Muscle of leg (tissue), 11 donors: Measurements from ENCODE around the gene RAI14. TPM values are rescaled to one million over a fixed set of nuclear protein-coding genes. Genes with fewer than 3 reads are reported as not detected.

Experiments used
- DNase-seq: peaks from one replicate; pipeline ENCODE4 v3.0.0; 2013
- H3K27ac ChIP-seq: one replicate; pipeline ENCODE4 v1.5.1; 2013; ENCODE audit warnings: mild to moderate bottlenecking, low read length, control low read depth
- H3K27me3 ChIP-seq: one replicate; pipeline ENCODE4 v1.6.1; 2013; ENCODE audit warnings: low read length; ENCODE audit not compliant: control insufficient read depth, insufficient read depth
- H3K36me3 ChIP-seq: one replicate; pipeline ENCODE4 v1.6.1; 2013; ENCODE audit warnings: low read length; ENCODE audit not compliant: control insufficient read depth, insufficient read depth
- H3K4me1 ChIP-seq: one replicate; pipeline ENCODE4 v1.6.1; 2013; ENCODE audit warnings: low read length; ENCODE audit not compliant: control insufficient read depth, insufficient read depth
- H3K4me3 ChIP-seq: one replicate; pipeline ENCODE4 v1.5.1; 2013; ENCODE audit warnings: low read length, control low read depth
- H3K9me3 ChIP-seq: replicated peaks from 2 replicates; pipeline ENCODE4 v1.6.1; 2013; ENCODE audit warnings: low read depth, low read length; ENCODE audit not compliant: control insufficient read depth
- WGBS: methylation state at CpG from one replicate; pipeline ENCODE4 v1.1.5; 2013; ENCODE audit warnings: missing lambda C conversion rate; ENCODE audit not compliant: insufficient coverage; 5-methylcytosine and 5-hydroxymethylcytosine counted together
- polyA plus RNA-seq, 8 donors: library from polyadenylated mRNA; unstranded; fragments of 120-200 nt; gene quantifications; one replicate each; pipeline versions ENCODE4 v1.2.1 to v1.2.3, GENCODE V29; 2013; ENCODE audit warnings: inconsistent platforms in 1 of 8, low replicate concordance in 1 of 8; ENCODE audit not compliant: insufficient read length in 8 of 8, insufficient read depth in 1 of 8
- total RNA-seq: library from RNA; stranded (reverse); fragments of 120-200 nt; gene quantifications from one replicate; pipeline ENCODE4 v1.2.4, GENCODE V29; 2013

The RAI14 gene
- total and polyA plus RNA-seq, 9 donors = 15.7 to 40.4 (median 24.3) TPM

- Histone ChIP-seq H3K27ac (no peak overlapping the region), H3K4me1 (peaks cover 13% of the 10 kb centered on the region), H3K27me3 (no peaks in the 10 kb centered on the region), H3K4me3 (no peak overlapping the region), H3K36me3 (no peaks in the 10 kb centered on the region), H3K9me3 (no peaks in the 10 kb centered on the region)
- DNase-seq = peak; percentile 83
- WGBS = no CpG with 5 or more reads among the region's 7 CpGs
Measured at GRCh38 chr5:34686762-34687268, 30.7 kb downstream of the RAI14 start.

GRCh38 chr5:34687269-34688011 is 31.3 kb downstream of the RAI14 start:
- H3K36me3 ChIP-seq = no peaks in the 10 kb centered on the region
- no peak overlapping the region for H3K4me3 ChIP-seq
- WGBS = no CpG with 5 or more reads among the region's 10 CpGs
- no peaks in the 10 kb centered on the region for H3K27me3 ChIP-seq
- H3K27ac ChIP-seq = no peak overlapping the region
- no peak for DNase-seq
- H3K4me1 ChIP-seq = peaks cover 13% of the 10 kb centered on the region
- no peaks in the 10 kb centered on the region for H3K9me3 ChIP-seq

GRCh38 chr5:34688015-34688810 is 32.1 kb downstream of the RAI14 start:
- 82% methylated on average over 2 of the region's 7 CpGs for WGBS
- H3K9me3 ChIP-seq = no peaks in the 10 kb centered on the region
- H3K4me1 ChIP-seq = peaks cover 13% of the 10 kb centered on the region
- H3K27ac ChIP-seq = peak overlapping the region; percentile 42
- DNase-seq = peak; percentile 92
- H3K27me3 ChIP-seq = no peaks in the 10 kb centered on the region
- H3K36me3 ChIP-seq = no peaks in the 10 kb centered on the region
- no peak overlapping the region for H3K4me3 ChIP-seq

- H3K36me3 ChIP-seq = no peaks in the 10 kb centered on the region
- WGBS = 61% methylated on average over 6 of the region's 8 CpGs
- DNase-seq = no peak
- peaks cover 5% of the 10 kb centered on the region for H3K4me1 ChIP-seq
- H3K9me3 ChIP-seq = no peaks in the 10 kb centered on the region
- H3K27me3 ChIP-seq = no peaks in the 10 kb centered on the region
- H3K27ac ChIP-seq = no peak overlapping the region
- no peak overlapping the region for H3K4me3 ChIP-seq
Measured at GRCh38 chr5:34690301-34690700, 34.2 kb downstream of the RAI14 start.

GRCh38 chr5:34690898-34691297 is 34.8 kb downstream of the RAI14 start:
- peaks cover 5% of the 10 kb centered on the region for H3K4me1 ChIP-seq

GRCh38 chr5:34691326-34691725 is 35.2 kb downstream of the RAI14 start:
- DNase-seq = peak; percentile 94
- Histone ChIP-seq H3K4me1 (peaks cover 5% of the 10 kb centered on the region), H3K9me3 (no peaks in the 10 kb centered on the region), H3K27ac (peak overlapping the region; percentile 31), H3K27me3 (no peaks in the 10 kb centered on the region), H3K4me3 (no peak overlapping the region), H3K36me3 (no peaks in the 10 kb centered on the region)
- 0% methylated on average over 1 of the region's 6 CpGs for WGBS

More at GRCh38 chr5:34690898-34691297, 34.8 kb downstream of the RAI14 start:
- H3K27ac ChIP-seq = peak overlapping the region; percentile 31
- no peaks in the 10 kb centered on the region for H3K9me3 ChIP-seq
- DNase-seq = no peak
- H3K36me3 ChIP-seq = no peaks in the 10 kb centered on the region
- H3K27me3 ChIP-seq = no peaks in the 10 kb centered on the region
- no CpG with 5 or more reads among the region's 2 CpGs for WGBS
- no peak overlapping the region for H3K4me3 ChIP-seq

GRCh38 chr5:34692786-34693185 is 36.7 kb downstream of the RAI14 start:
- Histone ChIP-seq H3K4me3 (no peak overlapping the region), H3K4me1 (peaks cover 5% of the 10 kb centered on the region), H3K27ac (no peak overlapping the region), H3K9me3 (no peaks in the 10 kb centered on the region), H3K27me3 (no peaks in the 10 kb centered on the region), H3K36me3 (no peaks in the 10 kb centered on the region)
- WGBS = 100% methylated on average over 3 of the region's 6 CpGs
- no peak for DNase-seq

- Histone ChIP-seq H3K27me3 (no peaks in the 10 kb centered on the region), H3K4me1 (peaks cover 5% of the 10 kb centered on the region), H3K4me3 (no peak overlapping the region), H3K27ac (peak overlapping the region; percentile 58), H3K36me3 (peaks cover 2% of the 10 kb centered on the region), H3K9me3 (no peaks in the 10 kb centered on the region)
- no CpG with 5 or more reads among the region's 1 CpG for WGBS
- no peak for DNase-seq
Measured at GRCh38 chr5:34694012-34694411, 37.9 kb downstream of the RAI14 start.

GRCh38 chr5:34694685-34695084 is 38.6 kb downstream of the RAI14 start:
- 86% methylated on average over 1 of the region's 4 CpGs for WGBS
- Histone ChIP-seq H3K4me1 (peaks cover 5% of the 10 kb centered on the region), H3K4me3 (no peak overlapping the region), H3K9me3 (no peaks in the 10 kb centered on the region), H3K27ac (peak overlapping the region; percentile 58), H3K36me3 (peaks cover 2% of the 10 kb centered on the region), H3K27me3 (no peaks in the 10 kb centered on the region)
- no peak for DNase-seq

GRCh38 chr5:34695275-34696027 is 39.3 kb downstream of the RAI14 start:
- peak overlapping the region; percentile 9 for H3K27ac ChIP-seq
- H3K36me3 ChIP-seq = peaks cover 2% of the 10 kb centered on the region
- H3K9me3 ChIP-seq = no peaks in the 10 kb centered on the region
- no peak overlapping the region for H3K4me3 ChIP-seq
- DNase-seq = no peak
- no peaks in the 10 kb centered on the region for H3K27me3 ChIP-seq
- whole genome bisulfite sequencing = no CpG with 5 or more reads among the region's 1 CpG
- peaks cover 3% of the 10 kb centered on the region for H3K4me1 ChIP-seq
